ENCODE measurements around the gene KRTAP13-4.

DNA sequence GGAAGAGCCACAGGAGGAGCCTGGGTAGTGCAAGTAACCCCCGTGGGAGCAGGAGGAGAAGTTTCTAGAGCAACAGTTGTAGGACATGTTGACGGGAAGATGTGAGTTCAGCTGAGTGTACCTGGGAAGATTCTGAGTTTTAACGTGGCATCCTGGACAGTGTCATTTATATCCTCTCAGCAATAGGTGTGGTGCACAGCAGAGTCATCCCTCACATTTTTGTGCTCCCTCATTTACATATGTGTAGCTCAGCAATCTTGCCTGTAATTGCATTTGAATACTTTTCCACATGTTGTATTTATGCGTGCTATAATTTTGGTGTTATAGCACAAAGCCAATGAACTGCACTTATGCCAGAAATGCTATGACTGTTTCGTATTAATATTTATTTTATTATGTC is 4.2 kb upstream of the KRTAP13-4 start, which contains the start of gene KRTAP13-3:
- TF ChIP-seq CTCF (IDR thresholded peaks at IDR 0.05) (no peak), EP300 (IDR thresholded peaks at IDR 0.05) (no peak)

Measured in sigmoid colon (tissue), 4 donors.